WTC11 (cell line): ENCODE measurements around the gene HSDL1. TPM values are rescaled to one million over a fixed set of nuclear protein-coding genes. Genes with fewer than 3 reads are reported as not detected.

ENCODE experiments used
- ATAC-seq: fragments of 200-7000 bp; cut with Tn5 transposase; 2 replicates; pipeline ENCODE4 v1.10.0; 2021; ENCODE audit warnings: mild to moderate bottlenecking, moderate library complexity
- CTCF ChIA-PET: fragments of 300-600 bp; sonication (Branson Sonifier 250); formaldehyde crosslinking; loops from one replicate; lab custom pipeline; 2021; ENCODE audit warnings: antibody characterized with exemption; lab: Charles Lee
- POLR2A ChIA-PET: fragments of 350-600 bp; sonication (Branson Sonifier 250); formaldehyde crosslinking; loops from one replicate; lab custom pipeline; 2021; ENCODE audit warnings: antibody characterized with exemption; lab: Charles Lee
- DNase-seq: peaks from one replicate; pipeline ENCODE4 v3.0.0; 2021; ENCODE audit warnings: low spot score
- H3K27ac Mint-ChIP-seq: 2 replicates; pipeline ENCODE4 v1.8.0; 2021; ENCODE audit warnings: mixed read lengths
- H3K27me3 Mint-ChIP-seq: 2 replicates; pipeline ENCODE4 v1.8.0; 2021; ENCODE audit warnings: low read depth, mild to moderate bottlenecking, moderate library complexity, mixed read lengths
- H3K36me3 Mint-ChIP-seq: 2 replicates; pipeline ENCODE4 v1.8.0; 2021; ENCODE audit warnings: mixed read lengths
- H3K4me1 Mint-ChIP-seq: 2 replicates; pipeline ENCODE4 v1.8.0; 2022; ENCODE audit warnings: mixed read lengths
- H3K4me3 Mint-ChIP-seq: 2 replicates; pipeline ENCODE4 v1.8.0; 2021; ENCODE audit warnings: mild to moderate bottlenecking, moderate library complexity, mixed read lengths
- H3K9me3 Mint-ChIP-seq: 2 replicates; pipeline ENCODE4 v1.8.0; 2021; ENCODE audit warnings: mixed read lengths
- ARID4B ChIP-seq: sonication (generic); formaldehyde crosslinking; IDR thresholded peaks from 2 replicates; pipeline ENCODE4 v1.8.0; 2023; ENCODE audit warnings: missing genetic modification reagents, mild to moderate bottlenecking, borderline replicate concordance
- ATF1 ChIP-seq: sonication (generic); formaldehyde crosslinking; IDR thresholded peaks from 2 replicates; pipeline ENCODE4 v1.8.1; 2023; ENCODE audit warnings: mild to moderate bottlenecking, moderate library complexity, missing genetic modification reagents
- CBFB ChIP-seq: sonication (generic); formaldehyde crosslinking; IDR thresholded peaks from 2 replicates; pipeline ENCODE4 v1.8.1; 2022; ENCODE audit warnings: mild to moderate bottlenecking, low read depth, missing genetic modification reagents
- CDX4 ChIP-seq: fragments of 250-450 bp; sonication (Bioruptor Pico); IDR thresholded peaks from 2 replicates; pipeline ENCODE4 v1.9.0; 2021; ENCODE audit warnings: moderate library complexity, mild to moderate bottlenecking, inconsistent platforms, borderline replicate concordance
- CREB1 ChIP-seq: sonication (generic); formaldehyde crosslinking; IDR thresholded peaks from 2 replicates; pipeline ENCODE4 v1.8.0; 2023; ENCODE audit warnings: mild to moderate bottlenecking, missing genetic modification reagents
- E2F1 ChIP-seq: sonication (generic); formaldehyde crosslinking; IDR thresholded peaks from 2 replicates; pipeline ENCODE4 v1.8.0; 2022; ENCODE audit warnings: mild to moderate bottlenecking, missing genetic modification reagents
- E2F5 ChIP-seq: sonication (generic); formaldehyde crosslinking; IDR thresholded peaks from 2 replicates; pipeline ENCODE4 v1.8.1; 2022; ENCODE audit warnings: mild to moderate bottlenecking, moderate library complexity, missing genetic modification reagents
- ERG ChIP-seq: fragments of 250-450 bp; sonication (Bioruptor Pico); IDR thresholded peaks from 2 replicates; pipeline ENCODE4 v1.8.0; 2021; ENCODE audit warnings: mild to moderate bottlenecking
- ESRRA ChIP-seq: sonication (generic); formaldehyde crosslinking; IDR thresholded peaks from 2 replicates; pipeline ENCODE4 v1.8.1; 2022; ENCODE audit warnings: mild to moderate bottlenecking, missing genetic modification reagents, borderline replicate concordance
- FOXJ3 ChIP-seq: sonication (generic); formaldehyde crosslinking; IDR thresholded peaks from 2 replicates; pipeline ENCODE4 v1.9.0; 2021; ENCODE audit warnings: missing genetic modification reagents, mild to moderate bottlenecking, borderline replicate concordance
- IRF2 ChIP-seq: sonication (generic); formaldehyde crosslinking; IDR thresholded peaks from 2 replicates; pipeline ENCODE4 v1.8.0; 2022; ENCODE audit warnings: low read depth, missing genetic modification reagents, borderline replicate concordance
- MLX ChIP-seq: sonication (generic); formaldehyde crosslinking; IDR thresholded peaks from 2 replicates; pipeline ENCODE4 v1.8.1; 2023; ENCODE audit warnings: mild to moderate bottlenecking, missing genetic modification reagents, moderate library complexity
- NR2C2 ChIP-seq: sonication (generic); formaldehyde crosslinking; IDR thresholded peaks from 2 replicates; pipeline ENCODE4 v1.8.0; 2022; ENCODE audit warnings: mild to moderate bottlenecking, missing genetic modification reagents
- PRDM15 ChIP-seq: sonication (generic); formaldehyde crosslinking; IDR thresholded peaks from 2 replicates; pipeline ENCODE4 v1.8.0; 2022; ENCODE audit warnings: missing genetic modification reagents
- PRRX2 ChIP-seq: fragments of 250-450 bp; sonication (Bioruptor Pico); IDR thresholded peaks from 2 replicates; pipeline ENCODE4 v1.8.0; 2021; ENCODE audit warnings: mild to moderate bottlenecking
- RORB ChIP-seq: fragments of 250-450 bp; sonication (Bioruptor Pico); IDR thresholded peaks from 2 replicates; pipeline ENCODE4 v1.9.0; 2021; ENCODE audit warnings: mild to moderate bottlenecking
- TCF7 ChIP-seq: sonication (generic); formaldehyde crosslinking; IDR thresholded peaks from 2 replicates; pipeline ENCODE4 v1.8.0; 2022; ENCODE audit warnings: mild to moderate bottlenecking, low read depth, missing genetic modification reagents, moderate library complexity
- TEAD4 ChIP-seq: sonication (generic); formaldehyde crosslinking; IDR thresholded peaks from 2 replicates; pipeline ENCODE4 v1.8.0; 2022; ENCODE audit warnings: mild to moderate bottlenecking, missing genetic modification reagents
- USF1 ChIP-seq: sonication (generic); formaldehyde crosslinking; IDR thresholded peaks from 2 replicates; pipeline ENCODE4 v1.8.0; 2022; ENCODE audit warnings: mild to moderate bottlenecking, missing genetic modification reagents
- ZSCAN18 ChIP-seq: fragments of 250-450 bp; sonication (Bioruptor Pico); IDR thresholded peaks from 2 replicates; pipeline ENCODE4 v2.1.2; 2022; ENCODE audit warnings: mild to moderate bottlenecking, moderate library complexity
- total RNA-seq: library from RNA; stranded (reverse); gene quantifications from 3 replicates; pipeline ENCODE4 v1.2.3, GENCODE V29; 2021

The HSDL1 gene
- total RNA-seq, 1 experiment from 2014 or later, result 48.6 TPM

- POLR2A ChIA-PET, result no interaction called here
- H3K36me3 Mint-ChIP-seq, result peaks cover 55% of the 10 kb centered on the region
These were observed 49.5 kb downstream of the HSDL1 start for GRCh38 chr16:84095466-84095865.

More at GRCh38 chr16:84095466-84095865, 49.5 kb downstream of the HSDL1 start:
- no peaks in the 10 kb centered on the region for H3K4me1 Mint-ChIP-seq
- no peak for TF ChIP-seq ERG (CRISPR knock-in tag)
- TF ChIP-seq CREB1 (CRISPR knock-in tag), result no peak
- TF ChIP-seq TEAD4, result no peak
- TF ChIP-seq E2F1 (CRISPR knock-in tag), result no peak
- TF ChIP-seq FOXJ3 (CRISPR knock-in tag), result no peak
- no peak for TF ChIP-seq ZSCAN18 (CRISPR knock-in tag)
- no peak for TF ChIP-seq NR2C2 (CRISPR knock-in tag)
- TF ChIP-seq CBFB, result no peak
- TF ChIP-seq ESRRA (CRISPR knock-in tag), result no peak
- TF ChIP-seq CDX4, result no peak
- no peak for TF ChIP-seq ARID4B
- no peak for TF ChIP-seq MLX (CRISPR knock-in tag)
- no peak for TF ChIP-seq USF1 (CRISPR knock-in tag)
- TF ChIP-seq ATF1 (CRISPR knock-in tag), result no peak
- no peak for TF ChIP-seq IRF2
- no peak for TF ChIP-seq PRDM15 (CRISPR knock-in tag)
- no peak for TF ChIP-seq PRRX2
- TF ChIP-seq TCF7, result no peak
- no peak for TF ChIP-seq E2F5
- TF ChIP-seq RORB (CRISPR knock-in tag), result no peak
- H3K9me3 Mint-ChIP-seq, result no peaks in the 10 kb centered on the region
- no peaks in the 10 kb centered on the region for H3K27me3 Mint-ChIP-seq
- H3K4me3 Mint-ChIP-seq, result no peak overlapping the region
- DNase-seq, result no peak
- no peak overlapping the region for H3K27ac Mint-ChIP-seq
- CTCF ChIA-PET, result no interaction called here
- ATAC-seq, result no peak
